Measurements from ENCODE around the gene MPPED1. TPM values are rescaled to one million over a fixed set of nuclear protein-coding genes. Genes with fewer than 3 reads are reported as not detected.

MPPED1 gene
- total RNA-seq, 2 donors from 2014 or later = 0.11 to 0.59 TPM

- peaks cover 19% of the 10 kb centered on the region for H3K4me1 Mint-ChIP-seq
- TF ChIP-seq CTCF (conservative IDR thresholded peaks at IDR 0.05) = no peak
- 89 to 100% methylated on average over 4 to 8 of the region's 8 CpGs for WGBS, 2 experiments (ENCODE audit: insufficient coverage in 1 of 2, insufficient read length in 1 of 2)
Measured at GRCh38 chr22:43484227-43484626, 72.4 kb downstream of the MPPED1 start.

GRCh38 chr22:43485502-43486089 is 73.8 kb downstream of the MPPED1 start:
- Histone ChIP-seq H3K4me1 (ENCODE audit: control insufficient read depth, insufficient read depth, low read length) (peaks cover 8% of the 10 kb centered on the region), H3K27me3 (ENCODE audit: control insufficient read depth, insufficient read depth, low read length, poor library complexity, severe bottlenecking) (no peaks in the 10 kb centered on the region), H3K9me3 (ENCODE audit: control insufficient read depth, low read length) (no peaks in the 10 kb centered on the region), H3K4me3 (ENCODE audit: low read length) (no peak overlapping the region), H3K9ac (ENCODE audit: extremely low read depth, low read length, poor library complexity, severe bottlenecking) (no peak overlapping the region), H3K27ac (ENCODE audit: low read depth, low read length) (no peak overlapping the region), H3K36me3 (ENCODE audit: control insufficient read depth, insufficient read depth, low read length) (no peaks in the 10 kb centered on the region)
- no peak for DNase-seq
- no peaks in the 10 kb centered on the region for H3K36me3 Mint-ChIP-seq (ENCODE audit: low read depth)
- no peak for TF ChIP-seq CTCF (conservative IDR thresholded peaks at IDR 0.05)
- no peak overlapping the region for H3K27ac Mint-ChIP-seq
- 86% methylated on average over 19 to 20 of the region's 20 CpGs for WGBS, 2 experiments (ENCODE audit: insufficient coverage in 1 of 2, insufficient read length in 1 of 2)
- no peaks in the 10 kb centered on the region for H3K27me3 Mint-ChIP-seq (ENCODE audit: insufficient read depth)
- H3K9me3 Mint-ChIP-seq = no peaks in the 10 kb centered on the region
- no peak overlapping the region for H3K4me3 Mint-ChIP-seq
- peaks cover 19% of the 10 kb centered on the region for H3K4me1 Mint-ChIP-seq

More at GRCh38 chr22:43484227-43484626, 72.4 kb downstream of the MPPED1 start:
- H3K36me3 Mint-ChIP-seq (ENCODE audit: low read depth) = no peaks in the 10 kb centered on the region
- Histone ChIP-seq H3K27me3 (ENCODE audit: control insufficient read depth, insufficient read depth, low read length, poor library complexity, severe bottlenecking) (no peaks in the 10 kb centered on the region), H3K4me1 (ENCODE audit: control insufficient read depth, insufficient read depth, low read length) (peaks cover 8% of the 10 kb centered on the region), H3K4me3 (ENCODE audit: low read length) (no peak overlapping the region), H3K36me3 (ENCODE audit: control insufficient read depth, insufficient read depth, low read length) (no peaks in the 10 kb centered on the region), H3K27ac (ENCODE audit: low read depth, low read length) (no peak overlapping the region), H3K9me3 (ENCODE audit: control insufficient read depth, low read length) (no peaks in the 10 kb centered on the region), H3K9ac (ENCODE audit: extremely low read depth, low read length, poor library complexity, severe bottlenecking) (no peak overlapping the region)
- no peaks in the 10 kb centered on the region for H3K27me3 Mint-ChIP-seq (ENCODE audit: insufficient read depth)
- H3K9me3 Mint-ChIP-seq = no peaks in the 10 kb centered on the region
- no peak overlapping the region for H3K27ac Mint-ChIP-seq
- H3K4me3 Mint-ChIP-seq = no peak overlapping the region
- DNase-seq = no peak

GRCh38 chr22:43487311-43488030 is 75.7 kb downstream of the MPPED1 start:
- 81 to 84% methylated on average over 9 to 19 of the region's 19 CpGs for whole genome bisulfite sequencing, 2 experiments (ENCODE audit: insufficient coverage in 1 of 2, insufficient read length in 1 of 2)
- Mint-ChIP-seq H3K9me3 (no peaks in the 10 kb centered on the region), H3K27ac (peak overlapping the region; percentile 49), H3K27me3 (ENCODE audit: insufficient read depth) (no peaks in the 10 kb centered on the region), H3K4me3 (no peak overlapping the region), H3K36me3 (ENCODE audit: low read depth) (no peaks in the 10 kb centered on the region), H3K4me1 (peaks cover 7% of the 10 kb centered on the region)
- Histone ChIP-seq H3K4me1 (ENCODE audit: control insufficient read depth, insufficient read depth, low read length) (peaks cover 3% of the 10 kb centered on the region), H3K27me3 (ENCODE audit: control insufficient read depth, insufficient read depth, low read length, poor library complexity, severe bottlenecking) (no peaks in the 10 kb centered on the region), H3K36me3 (ENCODE audit: control insufficient read depth, insufficient read depth, low read length) (no peaks in the 10 kb centered on the region), H3K4me3 (ENCODE audit: low read length) (no peak overlapping the region), H3K27ac (ENCODE audit: low read depth, low read length) (no peak overlapping the region), H3K9ac (ENCODE audit: extremely low read depth, low read length, poor library complexity, severe bottlenecking) (no peak overlapping the region), H3K9me3 (ENCODE audit: control insufficient read depth, low read length) (no peaks in the 10 kb centered on the region)
- TF ChIP-seq CTCF (conservative IDR thresholded peaks at IDR 0.05) = no peak
- DNase-seq = no peak
